Neural progenitor cell (in vitro differentiated cells): ENCODE measurements around the gene DOCK10. TPM values are rescaled to one million over a fixed set of nuclear protein-coding genes. Genes with fewer than 3 reads are reported as not detected.

ENCODE experiments used
- DNase-seq: peaks from one replicate; pipeline ENCODE4 v3.0.0-alpha.2; 2016; ENCODE audit warnings: low spot score
- H2AFZ ChIP-seq: fragments of 200-600 bp; sonication (generic); replicated peaks from 2 replicates; pipeline ENCODE4 v1.6.1; 2016; ENCODE audit warnings: antibody characterized with exemption
- H3F3A ChIP-seq: fragments of 200-600 bp; sonication (generic); 2 replicates; pipeline ENCODE4 v1.6.1; 2016; ENCODE audit warnings: antibody characterized with exemption, low read depth
- H3K27ac ChIP-seq: fragments of 200-600 bp; sonication (generic); 2 replicates; pipeline ENCODE4 v1.5.1; 2016; ENCODE audit warnings: mild to moderate bottlenecking
- H3K27me3 ChIP-seq: fragments of 200-600 bp; sonication (generic); 2 replicates; pipeline ENCODE4 v1.6.1; 2016; ENCODE audit warnings: mild to moderate bottlenecking, moderate library complexity
- H3K36me3 ChIP-seq: fragments of 200-600 bp; sonication (generic); 2 replicates; pipeline ENCODE4 v1.5.1; 2016
- H3K4me1 ChIP-seq: fragments of 200-600 bp; sonication (generic); 2 replicates; pipeline ENCODE4 v1.6.1; 2016; ENCODE audit warnings: mixed run types
- H3K4me2 ChIP-seq: fragments of 200-600 bp; sonication (generic); 2 replicates; pipeline ENCODE4 v1.6.1; 2016
- H3K4me3 ChIP-seq: fragments of 200-600 bp; sonication (generic); 2 replicates; pipeline ENCODE4 v1.5.1; 2016
- H3K79me2 ChIP-seq: fragments of 200-600 bp; sonication (generic); 2 replicates; pipeline ENCODE4 v1.6.1; 2016; ENCODE audit warnings: low read depth
- H3K9ac ChIP-seq: fragments of 200-600 bp; sonication (generic); 2 replicates; pipeline ENCODE4 v1.6.1; 2016
- H3K9me3 ChIP-seq: fragments of 200-600 bp; sonication (generic); 2 replicates; pipeline ENCODE4 v1.5.1; 2016; ENCODE audit warnings: low read depth
- H4K20me1 ChIP-seq: fragments of 200-600 bp; sonication (generic); 2 replicates; pipeline ENCODE4 v1.6.1; 2016; ENCODE audit warnings: low read depth
- H3K27ac Mint-ChIP-seq: 3 replicates; pipeline ENCODE4 v1.8.0; 2021; ENCODE audit warnings: mixed read lengths
- H3K27me3 Mint-ChIP-seq: 2 replicates; pipeline ENCODE4 v1.8.0; 2022; ENCODE audit warnings: low read depth, mild to moderate bottlenecking, inconsistent platforms, moderate library complexity, mixed read lengths; ENCODE audit not compliant: insufficient read depth
- H3K36me3 Mint-ChIP-seq: 3 replicates; pipeline ENCODE4 v1.8.0; 2021; ENCODE audit warnings: mixed read lengths
- H3K4me1 Mint-ChIP-seq: 3 replicates; pipeline ENCODE4 v1.8.0; 2021; ENCODE audit warnings: mixed read lengths
- H3K4me3 Mint-ChIP-seq: 3 replicates; pipeline ENCODE4 v1.8.0; 2021; ENCODE audit warnings: mild to moderate bottlenecking, moderate library complexity, mixed read lengths
- H3K9me3 Mint-ChIP-seq: 3 replicates; pipeline ENCODE4 v1.8.0; 2020; ENCODE audit warnings: mixed read lengths
- CTCF ChIP-seq: fragments of 200-600 bp; sonication (generic); IDR thresholded peaks from 2 replicates; pipeline ENCODE4 v1.5.1; 2017; ENCODE audit warnings: antibody characterized with exemption, mild to moderate bottlenecking
- EZH2 ChIP-seq: fragments of 200-600 bp; sonication (generic); IDR thresholded peaks from 2 replicates; pipeline ENCODE4 v1.6.1; 2017; ENCODE audit warnings: antibody characterized with exemption, mild to moderate bottlenecking, moderate library complexity
- EZH2phosphoT487 ChIP-seq: fragments of 200-600 bp; sonication (generic); IDR thresholded peaks from 2 replicates; pipeline ENCODE4 v1.6.1; 2017; ENCODE audit warnings: antibody characterized with exemption
- total RNA-seq: library from RNA; depleted of rRNA; stranded (reverse); fragments of >200 nt; gene quantifications from 2 replicates; pipeline ENCODE4 v1.2.3, GENCODE V29; 2015; ENCODE audit warnings: low replicate concordance

The DOCK10 gene
- total RNA-seq, 1 donor from 2014 or later, result 1.1 TPM

- H3K4me1 Mint-ChIP-seq, result no peaks in the 10 kb centered on the region
- no peaks in the 10 kb centered on the region for H3K9me3 Mint-ChIP-seq
- peaks cover 2% of the 10 kb centered on the region for H3K27me3 Mint-ChIP-seq
- H3K27me3 ChIP-seq, result no peaks in the 10 kb centered on the region
- no peaks in the 10 kb centered on the region for H3K9me3 ChIP-seq
- DNase-seq, result no peak
- H3K79me2 ChIP-seq, result no peaks in the 10 kb centered on the region
- H3K4me2 ChIP-seq, result no peak overlapping the region
- no peak overlapping the region for H2AFZ ChIP-seq
- TF ChIP-seq CTCF (no peak), EZH2 (no peak), EZH2phosphoT487 (no peak)
- no peaks in the 10 kb centered on the region for H3K36me3 ChIP-seq
- H3K27ac ChIP-seq, result no peak overlapping the region
- H3K9ac ChIP-seq, result no peak overlapping the region
- H3K4me1 ChIP-seq, result no peaks in the 10 kb centered on the region
- no peaks in the 10 kb centered on the region for H4K20me1 ChIP-seq
- H3K4me3 Mint-ChIP-seq, result no peak overlapping the region
- H3K36me3 Mint-ChIP-seq, result no peaks in the 10 kb centered on the region
- H3K27ac Mint-ChIP-seq, result no peak overlapping the region
- H3K4me3 ChIP-seq, result no peak overlapping the region
- no peaks in the 10 kb centered on the region for H3F3A ChIP-seq
These were observed 157.0 kb downstream of the DOCK10 start for GRCh38 chr2:224885291-224885690.

- no peak overlapping the region for H3K4me3 Mint-ChIP-seq
These were observed 158.1 kb downstream of the DOCK10 start for GRCh38 chr2:224884188-224884587.

DNA sequence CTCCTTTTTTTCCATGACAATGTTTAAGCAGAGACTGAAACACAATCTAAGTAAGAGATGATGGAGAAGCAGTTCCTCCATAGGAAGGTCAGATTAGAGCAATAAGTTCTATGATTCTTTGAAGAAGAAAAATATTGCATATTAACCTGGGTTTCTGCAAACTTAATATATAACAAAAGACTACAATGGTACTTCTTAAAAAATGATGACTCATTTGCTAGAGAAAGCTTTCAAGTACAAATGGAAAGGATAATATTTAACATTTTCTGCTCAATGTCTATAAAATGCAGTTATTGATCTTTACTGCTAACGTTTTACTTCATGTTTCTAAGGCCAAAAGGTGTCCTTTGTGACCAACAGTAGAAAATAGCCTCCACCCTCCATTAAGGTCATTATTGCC lies 158.6 kb downstream of the DOCK10 start:
- Mint-ChIP-seq H3K4me3 (no peak overlapping the region), H3K9me3 (no peaks in the 10 kb centered on the region), H3K27me3 (peaks cover 2% of the 10 kb centered on the region), H3K27ac (no peak overlapping the region), H3K4me1 (no peaks in the 10 kb centered on the region), H3K36me3 (no peaks in the 10 kb centered on the region)
- Histone ChIP-seq H3K79me2 (no peaks in the 10 kb centered on the region), H3K27ac (no peak overlapping the region), H3K36me3 (no peaks in the 10 kb centered on the region), H3K4me3 (no peak overlapping the region), H3K9me3 (no peaks in the 10 kb centered on the region), H3K9ac (no peak overlapping the region), H3K4me2 (no peak overlapping the region), H2AFZ (no peak overlapping the region), H3K4me1 (no peaks in the 10 kb centered on the region), H3F3A (no peaks in the 10 kb centered on the region), H4K20me1 (no peaks in the 10 kb centered on the region), H3K27me3 (no peaks in the 10 kb centered on the region)
- DNase-seq, result no peak
- TF ChIP-seq EZH2 (no peak), EZH2phosphoT487 (no peak)

More at GRCh38 chr2:224884188-224884587, 158.1 kb downstream of the DOCK10 start:
- H4K20me1 ChIP-seq, result no peaks in the 10 kb centered on the region
- no peak overlapping the region for H3K27ac ChIP-seq
- Mint-ChIP-seq H3K4me1 (no peaks in the 10 kb centered on the region), H3K36me3 (no peaks in the 10 kb centered on the region), H3K9me3 (no peaks in the 10 kb centered on the region), H3K27ac (no peak overlapping the region), H3K27me3 (peaks cover 2% of the 10 kb centered on the region)
- no peaks in the 10 kb centered on the region for H3F3A ChIP-seq
- DNase-seq, result no peak
- H3K36me3 ChIP-seq, result no peaks in the 10 kb centered on the region
- no peaks in the 10 kb centered on the region for H3K27me3 ChIP-seq
- H3K4me3 ChIP-seq, result no peak overlapping the region
- no peak for TF ChIP-seq CTCF
- TF ChIP-seq EZH2phosphoT487, result no peak
- no peak for TF ChIP-seq EZH2
- H2AFZ ChIP-seq, result no peak overlapping the region
- no peaks in the 10 kb centered on the region for H3K9me3 ChIP-seq
- no peaks in the 10 kb centered on the region for H3K79me2 ChIP-seq
- H3K9ac ChIP-seq, result no peak overlapping the region
- H3K4me1 ChIP-seq, result no peaks in the 10 kb centered on the region
- no peak overlapping the region for H3K4me2 ChIP-seq

- H3K9ac ChIP-seq, result no peak overlapping the region
These were observed 159.1 kb downstream of the DOCK10 start for GRCh38 chr2:224883172-224883516.

More at GRCh38 chr2:224883172-224883516, 159.1 kb downstream of the DOCK10 start:
- Mint-ChIP-seq H3K4me3 (no peak overlapping the region), H3K4me1 (no peaks in the 10 kb centered on the region), H3K27ac (no peak overlapping the region), H3K9me3 (no peaks in the 10 kb centered on the region), H3K27me3 (peaks cover 2% of the 10 kb centered on the region), H3K36me3 (no peaks in the 10 kb centered on the region)
- Histone ChIP-seq H3K4me1 (no peaks in the 10 kb centered on the region), H3F3A (no peaks in the 10 kb centered on the region), H4K20me1 (no peaks in the 10 kb centered on the region), H3K79me2 (no peaks in the 10 kb centered on the region), H2AFZ (no peak overlapping the region), H3K27ac (no peak overlapping the region), H3K4me3 (no peak overlapping the region), H3K27me3 (no peaks in the 10 kb centered on the region), H3K9me3 (no peaks in the 10 kb centered on the region), H3K36me3 (no peaks in the 10 kb centered on the region), H3K4me2 (no peak overlapping the region)
- no peak for DNase-seq
- TF ChIP-seq EZH2phosphoT487 (no peak), EZH2 (no peak), CTCF (no peak)
